NCI-H69 (cell line): ENCODE measurements around the gene PIK3CD.
"Not testable (repeated sequence)": the region's sequence is repeated elsewhere in the genome, so short reads cannot be mapped to it uniquely, and the experiment has no call there.

Source experiments
- DNase-seq: peaks from one replicate; lab custom pipeline; 2025; lab: John Stamatoyannopoulos, UW

PIK3CD gene

DNA sequence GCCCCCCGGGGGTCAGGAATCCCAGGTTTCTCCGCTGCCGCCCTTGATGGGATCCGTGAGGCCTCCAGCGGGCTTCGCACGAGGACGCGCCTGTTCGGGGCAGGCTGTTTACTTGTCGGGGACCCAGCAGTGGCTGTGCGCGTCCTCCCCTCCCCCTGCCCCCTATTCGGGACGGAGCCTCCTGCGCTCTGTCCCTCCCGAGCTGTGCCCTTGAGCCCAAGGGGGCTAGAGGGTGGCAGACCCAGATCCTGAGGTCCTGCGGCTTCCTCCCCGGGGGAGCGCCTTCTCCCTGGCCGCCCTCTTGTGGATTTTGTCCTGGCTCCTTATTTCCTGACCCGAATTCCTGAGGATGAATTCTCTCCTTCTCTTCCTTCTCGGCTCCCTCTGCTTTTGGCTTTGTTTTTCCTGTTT lies 38.4 kb downstream of the PIK3CD start:
- DNase-seq, result peak; percentile 41

GRCh38 chr1:9690440-9691107 lies 39.0 kb downstream of the PIK3CD start:
- no peak for DNase-seq

GRCh38 chr1:9691108-9691445 lies 39.5 kb downstream of the PIK3CD start:
- DNase-seq, result no peak

DNA sequence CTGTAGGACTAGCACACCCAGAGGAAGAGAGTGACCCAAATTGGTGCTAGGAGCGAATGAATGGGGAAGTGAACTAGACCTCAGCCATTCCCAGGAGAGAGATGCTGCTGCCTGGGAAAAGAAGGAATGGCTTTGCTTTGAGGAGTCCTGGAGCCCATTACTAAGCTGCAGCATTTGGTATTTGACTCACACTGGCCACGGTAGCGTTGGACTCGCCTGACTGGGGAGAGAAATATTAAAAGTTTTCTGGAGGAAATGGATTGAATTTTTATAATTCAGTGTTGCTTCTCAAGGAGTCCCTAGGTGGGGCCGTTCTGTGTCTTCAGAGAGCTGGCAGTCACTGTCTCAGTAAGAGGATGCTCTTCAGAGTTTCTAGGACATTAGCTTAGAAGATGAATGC lies 40.2 kb downstream of the PIK3CD start:
- no peak for DNase-seq

- DNase-seq, result no peak
Measured at GRCh38 chr1:9696793-9697192, 45.3 kb downstream of the PIK3CD start.

DNA sequence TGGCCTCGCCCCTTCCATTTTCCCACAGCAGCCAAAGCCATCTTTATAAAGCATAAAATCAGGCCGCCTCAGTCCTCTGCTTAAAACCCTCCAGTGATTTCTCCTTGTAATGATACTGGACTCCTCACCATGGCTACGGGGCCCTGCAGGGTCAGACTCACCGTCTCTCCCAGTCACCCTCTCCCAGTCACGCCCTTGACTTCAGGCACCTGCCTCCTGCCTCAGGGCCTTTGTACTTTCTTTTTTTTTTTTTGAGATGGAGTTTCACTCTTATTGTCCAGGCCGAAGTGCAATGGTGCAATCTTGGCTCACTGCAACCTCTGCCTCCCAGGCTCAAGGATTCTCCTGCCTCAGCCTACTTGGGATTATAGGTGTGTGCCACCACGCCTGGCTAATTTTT lies 47.8 kb downstream of the PIK3CD start:
- DNase-seq, result peak; percentile 4

DNA sequence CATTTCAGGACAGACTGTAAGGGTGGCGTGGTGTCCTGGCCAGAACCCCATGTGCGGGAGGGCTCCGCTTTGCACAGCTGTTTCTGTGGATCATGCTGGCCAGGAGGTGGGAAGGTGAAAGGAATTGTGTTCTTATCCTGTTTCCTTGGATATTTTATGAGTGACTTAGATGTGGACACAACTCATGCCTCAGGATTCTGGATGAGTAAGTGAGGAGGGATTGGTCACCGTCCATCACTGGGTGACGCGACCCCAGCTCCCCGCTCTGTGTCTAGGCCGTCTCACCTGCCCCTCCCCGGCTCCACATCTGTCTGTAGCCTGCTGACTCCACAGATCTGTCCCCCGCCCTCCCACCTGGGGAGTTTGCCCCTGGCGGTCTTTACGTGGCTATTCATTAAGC lies 48.8 kb downstream of the PIK3CD start:
- DNase-seq, result peak; percentile 32

DNA sequence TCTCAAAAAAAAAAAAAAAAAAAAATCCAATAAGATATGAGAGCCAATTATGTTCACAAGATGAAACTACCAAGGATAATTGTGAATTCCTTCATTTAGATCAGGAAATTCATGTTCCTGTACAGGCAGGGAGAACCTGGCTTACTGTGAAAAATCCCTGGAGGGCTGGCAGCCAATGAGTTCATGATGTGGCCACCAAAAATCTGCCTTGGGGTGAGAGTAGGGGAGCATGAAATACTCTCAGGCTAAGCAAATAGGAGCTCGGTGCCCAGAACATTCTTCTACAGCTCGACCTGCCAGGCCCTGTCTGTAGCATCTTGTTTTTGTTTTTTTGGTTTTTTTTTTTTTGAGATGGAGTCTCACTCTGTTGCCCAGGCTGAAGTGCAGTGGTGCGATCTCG lies 50.1 kb downstream of the PIK3CD start:
- DNase-seq, result no peak

DNA sequence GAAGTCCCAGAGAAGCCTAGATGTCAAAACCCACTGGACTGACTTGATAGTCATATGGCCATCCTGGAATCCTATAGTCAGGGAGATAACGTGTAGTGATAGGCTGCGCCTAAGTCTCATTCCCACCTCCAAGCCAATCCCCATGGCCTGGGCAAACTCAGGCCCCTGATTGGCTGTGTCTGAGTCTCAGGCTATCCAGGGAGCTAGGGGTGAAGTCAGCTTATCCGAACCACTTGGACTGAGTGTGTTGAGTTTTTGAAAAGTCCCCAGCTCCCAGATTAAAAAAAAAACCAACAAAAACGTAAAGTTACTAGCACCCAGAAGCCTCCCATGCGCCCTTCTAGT lies 51.6 kb downstream of the PIK3CD start:
- DNase-seq, result no peak

- DNase-seq, result no peak
Measured at GRCh38 chr1:9703681-9704080, 52.1 kb downstream of the PIK3CD start.

GRCh38 chr1:9705337-9706093 lies 54.0 kb downstream of the PIK3CD start:
- DNase-seq, result no peak

- no peak for DNase-seq
Measured at GRCh38 chr1:9706178-9706577, 54.6 kb downstream of the PIK3CD start.

GRCh38 chr1:9710037-9710436 lies 58.5 kb downstream of the PIK3CD start:
- DNase-seq, result no peak

GRCh38 chr1:9711466-9712020 lies 60.0 kb downstream of the PIK3CD start:
- no peak for DNase-seq

DNA sequence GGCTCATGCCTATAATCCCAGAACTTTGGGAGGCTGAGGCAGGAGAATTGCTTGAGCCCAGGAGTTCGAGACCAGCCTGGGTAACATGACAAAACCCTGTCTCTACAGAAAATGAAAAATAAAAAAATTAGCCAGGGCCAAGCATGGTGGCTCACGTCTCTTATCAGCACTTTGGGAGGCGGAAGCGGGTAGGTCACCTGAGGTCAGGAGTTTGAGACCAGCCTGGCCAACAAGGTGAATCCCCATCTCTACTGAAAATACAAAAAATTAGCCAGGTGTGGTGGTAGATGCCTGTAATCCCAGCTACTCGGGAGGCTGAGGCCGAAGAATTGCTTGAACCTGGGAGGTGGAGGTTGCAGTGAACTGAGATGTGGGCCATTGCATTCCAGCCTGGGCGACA lies 61.2 kb downstream of the PIK3CD start:
- not testable (repeated sequence) for DNase-seq

GRCh38 chr1:9714257-9714718 lies 62.8 kb downstream of the PIK3CD start:
- peak; percentile 51 for DNase-seq

GRCh38 chr1:9715536-9716226 lies 64.2 kb downstream of the PIK3CD start:
- DNase-seq, result peak; percentile 10

GRCh38 chr1:9716404-9717192 lies 65.1 kb downstream of the PIK3CD start:
- DNase-seq, result no peak

DNA sequence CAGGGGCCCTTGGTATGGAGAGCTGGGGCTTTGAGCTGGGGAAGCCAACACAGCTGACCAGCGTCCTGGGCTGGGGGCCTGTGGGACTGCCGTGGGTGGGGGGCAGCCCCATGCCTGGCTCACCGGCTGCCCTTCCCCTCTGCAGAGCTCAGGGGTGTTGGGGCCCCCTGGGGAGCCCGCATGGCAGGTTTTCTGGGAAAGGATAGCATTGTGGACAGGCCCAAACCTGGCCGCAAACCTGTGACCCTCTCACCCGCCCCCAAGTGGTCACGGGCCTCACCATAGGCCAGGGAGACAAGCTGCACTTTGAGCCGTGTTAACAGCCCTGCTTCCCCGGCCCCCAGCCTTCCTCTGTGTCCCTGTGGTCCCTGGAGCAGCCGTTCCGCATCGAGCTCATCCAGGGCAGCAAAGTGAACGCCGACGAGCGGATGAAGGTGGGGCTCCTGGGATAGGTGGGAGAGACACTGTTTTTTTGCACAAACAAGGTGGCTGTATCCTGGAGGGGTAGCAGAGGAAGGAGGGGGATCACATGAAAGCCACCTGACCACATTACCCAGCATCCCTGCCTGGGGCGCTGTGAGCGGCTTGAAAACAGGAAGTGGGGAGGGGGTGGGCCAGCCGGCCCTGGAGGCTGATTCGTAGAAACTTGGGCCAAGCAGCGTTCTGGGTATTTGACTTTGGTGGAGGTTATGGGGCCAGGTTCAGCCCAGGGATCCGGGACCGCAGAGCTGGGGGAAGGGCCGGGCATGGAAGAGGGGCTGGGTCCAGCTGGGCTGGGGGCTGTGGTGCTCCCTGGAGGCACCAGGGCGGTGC lies 65.9 kb downstream of the PIK3CD start:
- DNase-seq, result no peak

DNA sequence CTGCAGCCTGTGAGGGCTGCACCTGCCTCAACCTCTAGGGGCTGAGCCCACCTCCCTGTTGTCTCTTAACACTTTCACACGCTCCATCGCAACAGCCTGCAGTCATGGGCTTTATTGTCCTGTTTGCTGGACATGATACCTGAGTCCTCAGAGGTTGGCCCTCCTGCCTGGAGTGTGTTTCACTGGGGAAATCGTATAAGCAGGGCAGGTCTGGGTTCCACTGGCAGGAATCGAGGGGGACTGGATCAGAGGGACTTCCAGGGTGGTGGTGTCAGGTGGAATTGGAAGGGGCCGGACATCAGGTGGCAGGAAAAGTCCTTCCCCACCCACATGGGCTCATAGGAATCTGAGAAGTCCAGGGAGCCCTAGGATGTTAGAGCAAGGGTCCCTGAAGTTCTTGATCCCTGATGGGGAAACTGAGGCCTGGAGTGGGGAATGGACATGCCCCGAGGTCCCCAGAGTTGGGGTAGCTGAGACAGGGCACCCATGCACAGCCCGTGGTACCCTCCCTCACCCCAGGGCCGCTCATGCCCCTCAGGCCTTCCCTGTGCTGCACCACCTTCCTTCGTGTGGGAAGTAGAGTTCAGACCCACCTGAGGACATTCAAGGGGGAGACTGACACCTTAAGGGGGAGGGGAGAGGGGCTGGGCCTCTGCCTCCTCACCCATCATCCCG lies 66.6 kb downstream of the PIK3CD start:
- no peak for DNase-seq
